G401 (cell line): Measurements from ENCODE around the gene RLN1. TPM values are rescaled to one million over a fixed set of nuclear protein-coding genes. Genes with fewer than 3 reads are reported as not detected.
"Not testable (repeated sequence)": the region's sequence is repeated elsewhere in the genome, so short reads cannot be mapped to it uniquely, and the experiment has no call there.

ENCODE experiments used
- DNase-seq: peaks from one replicate; pipeline ENCODE4 v3.0.0-alpha.2; 2015; ENCODE audit warnings: low spot score
- in situ Hi-C: cut with HindIII; loops from 2 replicates; pipeline ENCODE4 v1.10.0; 2016; ENCODE audit warnings: low sequenced_read_pairs, mixed read lengths
- total RNA-seq: library from RNA; depleted of rRNA; stranded (reverse); fragments of >200 nt; shearing (Covaris generic); gene quantifications from 2 replicates; pipeline ENCODE4 v1.2.3, GENCODE V29; 2014; rRNA removed

The RLN1 gene, protein sequence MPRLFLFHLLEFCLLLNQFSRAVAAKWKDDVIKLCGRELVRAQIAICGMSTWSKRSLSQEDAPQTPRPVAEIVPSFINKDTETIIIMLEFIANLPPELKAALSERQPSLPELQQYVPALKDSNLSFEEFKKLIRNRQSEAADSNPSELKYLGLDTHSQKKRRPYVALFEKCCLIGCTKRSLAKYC
- 0.31 TPM in 1 of 2 replicates, not detected in the other for total RNA-seq

GRCh38 chr9:5338992-5339981 lies at the start of gene RLN1:
Gene RLN1 (minus strand): TSS chr9:5339876. CDS start chr9:5339746, 130 bp downstream.
- peak; percentile 37 for DNase-seq
- in situ Hi-C loops: not testable (repeated sequence)

DNA sequence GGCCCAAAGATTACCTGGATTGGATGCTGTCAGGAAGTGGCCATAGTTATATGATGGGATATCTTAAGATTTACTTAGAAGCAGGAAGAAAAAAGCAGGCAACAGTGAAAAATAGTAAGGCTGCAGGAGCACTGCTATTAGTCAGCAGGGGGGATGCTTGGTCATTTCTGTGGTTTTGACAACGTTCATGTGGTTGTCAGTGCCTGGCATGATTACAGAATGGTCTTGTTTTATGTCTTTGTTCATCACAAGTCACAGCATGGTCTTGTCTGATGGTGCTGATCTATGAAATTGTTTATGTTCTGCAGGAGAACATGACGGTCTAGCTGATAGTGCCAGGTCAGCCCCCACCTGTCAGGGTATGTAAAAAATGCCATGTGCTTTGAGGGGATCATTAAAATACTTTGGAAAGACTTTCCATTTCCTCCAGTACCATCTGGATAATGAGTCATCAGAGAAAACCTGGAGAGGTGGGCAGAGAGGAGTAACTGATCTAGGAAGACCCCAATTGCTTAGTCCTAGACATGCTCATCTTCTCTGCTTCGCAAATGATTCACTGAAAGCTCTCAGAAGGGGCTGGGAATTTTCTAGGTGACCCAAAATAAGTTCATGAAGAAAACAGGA lies 49.5 kb upstream of the RLN1 start:
- in situ Hi-C loops: no loop called here
- DNase-seq: no peak

DNA sequence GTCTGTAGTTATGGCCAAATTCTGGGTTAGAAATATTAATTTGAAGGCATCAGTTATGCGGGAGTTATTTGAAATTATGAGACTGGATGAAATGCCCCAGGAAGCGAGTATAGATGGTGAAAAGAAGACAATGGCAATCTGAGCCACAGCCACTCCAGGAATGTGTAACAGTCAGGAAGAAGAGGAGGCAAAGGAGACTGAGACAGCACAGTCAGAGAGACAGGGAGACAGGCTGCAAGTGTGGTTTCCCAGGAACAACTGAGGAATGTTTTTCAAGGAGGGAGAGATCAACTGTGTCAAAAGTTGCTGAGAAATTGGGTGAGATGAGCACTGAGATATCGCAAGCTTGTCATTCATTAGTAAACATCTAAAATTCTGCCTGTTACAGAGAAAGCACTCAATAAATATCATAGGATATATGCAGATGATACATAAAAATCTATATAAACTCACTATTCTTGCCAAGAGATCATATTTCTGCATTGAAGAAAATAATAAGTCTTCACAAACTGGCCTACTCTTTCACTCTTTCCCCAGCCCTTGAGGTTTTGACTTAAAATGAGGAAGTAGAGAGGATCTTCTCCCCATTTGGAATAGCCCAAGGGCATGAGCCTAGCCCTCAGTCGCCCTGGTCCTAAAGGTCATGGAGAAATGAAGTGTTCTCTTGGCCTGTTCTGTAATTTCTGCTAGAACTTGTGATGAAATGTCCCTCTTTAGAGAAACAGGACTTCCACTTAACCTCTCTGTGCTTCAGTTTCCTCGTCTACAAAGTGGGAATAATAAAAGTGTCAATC lies 48.5 kb upstream of the RLN1 start:
- in situ Hi-C loops: no loop called here
- DNase-seq: no peak

- in situ Hi-C loops: no loop called here
Measured at GRCh38 chr9:5384436-5384835, 44.8 kb upstream of the RLN1 start.

DNA sequence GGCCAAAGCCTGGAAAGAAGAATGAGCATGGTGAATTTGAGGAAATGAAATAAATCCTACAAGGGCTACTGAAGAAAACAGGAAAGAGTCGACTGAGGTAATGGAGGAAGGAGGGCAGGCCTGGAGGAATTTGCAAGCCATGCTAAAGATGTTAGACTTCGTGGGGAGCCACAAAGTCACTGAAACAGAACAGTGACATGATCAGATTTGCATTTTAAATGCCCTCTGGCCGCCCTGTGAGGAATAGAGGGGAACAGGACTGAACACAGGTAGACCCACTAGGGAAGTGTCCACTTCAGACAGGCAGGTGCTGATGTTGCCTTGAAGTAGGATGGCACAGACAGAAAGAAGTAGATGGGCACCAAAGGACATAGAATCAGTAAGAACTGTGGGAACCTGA lies 42.8 kb upstream of the RLN1 start:
- in situ Hi-C loops: no loop called here
- no peak for DNase-seq

More at GRCh38 chr9:5384436-5384835, 44.8 kb upstream of the RLN1 start:
- no peak for DNase-seq

GRCh38 chr9:5375790-5376477 lies 36.3 kb upstream of the RLN1 start:
- in situ Hi-C loops: no loop called here

GRCh38 chr9:5375091-5375490 lies 35.4 kb upstream of the RLN1 start:
- in situ Hi-C loops: no loop called here
- no peak for DNase-seq

More at GRCh38 chr9:5375790-5376477, 36.3 kb upstream of the RLN1 start:
- DNase-seq: no peak

GRCh38 chr9:5364294-5365024 lies 24.8 kb upstream of the RLN1 start:
- no peak for DNase-seq
- in situ Hi-C loops: no loop called here

- in situ Hi-C loops: no loop called here
- no peak for DNase-seq
Measured at GRCh38 chr9:5361326-5362010, 21.8 kb upstream of the RLN1 start.

- in situ Hi-C loops: no loop called here
- DNase-seq: no peak
Measured at GRCh38 chr9:5360341-5360740, 20.7 kb upstream of the RLN1 start.

GRCh38 chr9:5357431-5358105 lies 17.9 kb upstream of the RLN1 start:
- in situ Hi-C loops: no loop called here
- no peak for DNase-seq

- DNase-seq: peak; percentile 32
- in situ Hi-C loops: no loop called here
Measured at GRCh38 chr9:5355817-5356216, 16.1 kb upstream of the RLN1 start.

- in situ Hi-C loops: no loop called here
- DNase-seq: no peak
Measured at GRCh38 chr9:5355226-5355625, 15.6 kb upstream of the RLN1 start.

- in situ Hi-C loops: no loop called here
- no peak for DNase-seq
Measured at GRCh38 chr9:5354184-5354583, 14.5 kb upstream of the RLN1 start.

- no peak for DNase-seq
Measured at GRCh38 chr9:5352637-5353248, 13.1 kb upstream of the RLN1 start.

GRCh38 chr9:5336688-5337087 lies 3.0 kb downstream of the RLN1 start:
- in situ Hi-C loops: no loop called here

More at GRCh38 chr9:5352637-5353248, 13.1 kb upstream of the RLN1 start:
- in situ Hi-C loops: no loop called here

More at GRCh38 chr9:5336688-5337087, 3.0 kb downstream of the RLN1 start:
- no peak for DNase-seq
